Lower lobe of right lung (tissue), 2 donors: ENCODE measurements around the gene ACSS1. TPM values are rescaled to one million over a fixed set of nuclear protein-coding genes. Genes with fewer than 3 reads are reported as not detected.

ENCODE experiments used
- ATAC-seq, 2 donors: fragments of 200-7000 bp; cut with Tn5 transposase; one replicate each; pipeline ENCODE4 v1.9.1; 2020 to 2022; ENCODE audit warnings: mild to moderate bottlenecking in 2 of 2, moderate library complexity in 2 of 2
- DNase-seq: peaks from one replicate; pipeline ENCODE4 v3.0.0-alpha.2; 2020
- H3K27ac ChIP-seq: fragments of 200-600 bp; one replicate; pipeline ENCODE4 v1.8.0; 2022
- H3K27me3 ChIP-seq: fragments of 200-600 bp; one replicate; pipeline ENCODE4 v1.8.0; 2022; ENCODE audit warnings: low read depth
- H3K36me3 ChIP-seq: fragments of 200-600 bp; one replicate; pipeline ENCODE4 v1.8.0; 2022; ENCODE audit warnings: mild to moderate bottlenecking
- H3K4me1 ChIP-seq: fragments of 200-600 bp; one replicate; pipeline ENCODE4 v1.8.0; 2022
- H3K4me3 ChIP-seq: fragments of 200-600 bp; one replicate; pipeline ENCODE4 v1.8.0; 2022; ENCODE audit warnings: mild to moderate bottlenecking
- H3K9me3 ChIP-seq: fragments of 200-600 bp; one replicate; pipeline ENCODE4 v1.8.0; 2022
- intact Hi-C: fragments of 100-400 bp; cut with DNase I; formaldehyde crosslinking; loops from one replicate; pipeline ENCODE4 v1.11.0; 2022
- total RNA-seq: library from RNA; stranded (reverse); fragmentation: NEBNext Ultra II Directional; extraction: Animal tissue kit (Norgen Biotek cat#: 25700); gene quantifications from one replicate; pipeline ENCODE4 v1.2.1, GENCODE V29; 2021
- TF ChIP-seq, protein P1 (sequence below): fragments of 200-600 bp; IDR thresholded peaks from one replicate; pipeline ENCODE4 v1.8.0; 2022; ENCODE audit warnings: antibody characterized with exemption, mild to moderate bottlenecking
- donor health status: DM: no; HTN: yes; CAD: no; lungs with severe emphysema.

ACSS1 gene
- total RNA-seq, 1 donor from 2014 or later, result 41.8 TPM

DNA sequence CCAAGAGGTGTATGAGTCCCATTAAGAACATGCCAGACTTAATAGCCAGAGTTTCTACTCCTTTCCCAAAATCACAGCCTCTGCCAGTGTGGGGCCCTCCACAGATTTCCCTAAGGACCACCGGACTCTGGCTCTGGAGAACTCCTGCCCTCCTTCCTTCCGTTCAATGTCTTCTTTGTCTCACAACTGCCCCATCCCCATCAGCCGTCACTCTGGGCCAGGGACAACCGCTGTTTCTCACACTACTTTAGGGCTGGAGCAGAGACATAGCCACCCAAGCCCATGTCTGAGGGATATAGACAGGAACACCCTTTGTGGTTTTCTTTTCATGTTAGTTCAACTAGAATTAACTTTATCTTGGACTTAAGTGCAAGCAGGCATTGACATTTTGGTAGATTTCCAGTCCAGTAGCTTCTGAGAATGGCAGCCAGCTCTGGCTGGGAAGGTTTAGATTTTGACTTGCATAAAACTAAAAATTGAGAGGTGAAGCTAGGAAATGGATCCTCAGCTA is 6.7 kb upstream of the ACSS1 start:
- ATAC-seq (no peak), DNase-seq (no peak)
- Histone ChIP-seq H3K27me3 (peaks cover 10% of the 10 kb centered on the region), H3K4me1 (peaks cover 9% of the 10 kb centered on the region), H3K4me3 (no peak overlapping the region), H3K27ac (no peak overlapping the region), H3K36me3 (no peaks in the 10 kb centered on the region), H3K9me3 (no peaks in the 10 kb centered on the region)
- intact Hi-C loops, result loop anchor here (5.0 kb wide), 1 partner anchor 72 kb away; the partner anchor contains the start of gene APMAP
- TF ChIP-seq, protein P1, sequence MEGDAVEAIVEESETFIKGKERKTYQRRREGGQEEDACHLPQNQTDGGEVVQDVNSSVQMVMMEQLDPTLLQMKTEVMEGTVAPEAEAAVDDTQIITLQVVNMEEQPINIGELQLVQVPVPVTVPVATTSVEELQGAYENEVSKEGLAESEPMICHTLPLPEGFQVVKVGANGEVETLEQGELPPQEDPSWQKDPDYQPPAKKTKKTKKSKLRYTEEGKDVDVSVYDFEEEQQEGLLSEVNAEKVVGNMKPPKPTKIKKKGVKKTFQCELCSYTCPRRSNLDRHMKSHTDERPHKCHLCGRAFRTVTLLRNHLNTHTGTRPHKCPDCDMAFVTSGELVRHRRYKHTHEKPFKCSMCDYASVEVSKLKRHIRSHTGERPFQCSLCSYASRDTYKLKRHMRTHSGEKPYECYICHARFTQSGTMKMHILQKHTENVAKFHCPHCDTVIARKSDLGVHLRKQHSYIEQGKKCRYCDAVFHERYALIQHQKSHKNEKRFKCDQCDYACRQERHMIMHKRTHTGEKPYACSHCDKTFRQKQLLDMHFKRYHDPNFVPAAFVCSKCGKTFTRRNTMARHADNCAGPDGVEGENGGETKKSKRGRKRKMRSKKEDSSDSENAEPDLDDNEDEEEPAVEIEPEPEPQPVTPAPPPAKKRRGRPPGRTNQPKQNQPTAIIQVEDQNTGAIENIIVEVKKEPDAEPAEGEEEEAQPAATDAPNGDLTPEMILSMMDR, result no peak

DNA sequence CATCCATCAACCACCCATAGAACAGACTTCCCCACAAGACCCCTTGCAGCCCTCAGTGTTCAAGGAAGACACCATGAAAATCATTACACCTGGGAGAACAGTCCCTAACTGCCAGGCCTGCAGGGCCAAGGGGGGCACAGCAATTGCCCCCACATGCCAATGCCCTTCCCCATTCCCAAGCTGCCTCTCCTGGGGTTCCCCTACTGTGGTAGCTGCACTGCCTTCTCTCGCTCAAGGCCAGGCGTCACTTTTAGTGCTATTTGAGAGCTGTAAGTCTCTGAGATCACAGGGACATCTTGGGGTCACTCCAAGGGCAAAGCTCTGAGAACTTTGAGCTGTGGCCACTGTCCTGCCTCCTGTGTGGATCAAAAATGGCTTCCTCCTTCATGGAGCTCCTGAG is 6.0 kb upstream of the ACSS1 start:
- intact Hi-C loops, result no loop called here
- no peak for ATAC-seq
- no peaks in the 10 kb centered on the region for H3K9me3 ChIP-seq
- peaks cover 4% of the 10 kb centered on the region for H3K27me3 ChIP-seq
- H3K27ac ChIP-seq, result no peak overlapping the region
- TF ChIP-seq, protein P1, result no peak
- H3K36me3 ChIP-seq, result no peaks in the 10 kb centered on the region
- DNase-seq, result no peak
- H3K4me1 ChIP-seq, result peaks cover 15% of the 10 kb centered on the region
- no peak overlapping the region for H3K4me3 ChIP-seq

DNA sequence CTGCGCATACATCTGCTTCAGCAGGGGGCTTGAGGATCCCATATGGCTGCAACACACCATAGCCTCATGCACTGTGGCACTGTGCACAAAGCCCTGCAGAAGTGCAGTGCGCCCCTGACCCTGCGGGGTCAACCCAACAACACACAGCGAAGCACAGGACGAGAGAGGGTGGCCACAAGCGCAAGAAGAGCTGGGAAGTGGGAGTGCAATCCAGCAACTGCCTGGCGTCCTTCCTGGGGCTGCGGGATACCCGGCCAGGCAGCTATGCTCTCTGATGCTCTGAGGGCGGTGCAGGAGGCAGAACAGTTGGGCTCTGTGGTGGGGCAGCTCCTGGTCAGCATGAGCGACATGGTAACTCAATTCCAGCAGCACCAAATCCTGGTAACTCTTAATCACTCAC is 5.6 kb upstream of the ACSS1 start:
- no peak overlapping the region for H3K4me3 ChIP-seq
- ATAC-seq (no peak), DNase-seq (no peak)
- H3K9me3 ChIP-seq, result no peaks in the 10 kb centered on the region
- TF ChIP-seq, protein P1, result no peak
- H3K27ac ChIP-seq, result no peak overlapping the region
- intact Hi-C loops, result no loop called here
- peaks cover 4% of the 10 kb centered on the region for H3K27me3 ChIP-seq
- peaks cover 19% of the 10 kb centered on the region for H3K4me1 ChIP-seq
- H3K36me3 ChIP-seq, result no peaks in the 10 kb centered on the region

DNA sequence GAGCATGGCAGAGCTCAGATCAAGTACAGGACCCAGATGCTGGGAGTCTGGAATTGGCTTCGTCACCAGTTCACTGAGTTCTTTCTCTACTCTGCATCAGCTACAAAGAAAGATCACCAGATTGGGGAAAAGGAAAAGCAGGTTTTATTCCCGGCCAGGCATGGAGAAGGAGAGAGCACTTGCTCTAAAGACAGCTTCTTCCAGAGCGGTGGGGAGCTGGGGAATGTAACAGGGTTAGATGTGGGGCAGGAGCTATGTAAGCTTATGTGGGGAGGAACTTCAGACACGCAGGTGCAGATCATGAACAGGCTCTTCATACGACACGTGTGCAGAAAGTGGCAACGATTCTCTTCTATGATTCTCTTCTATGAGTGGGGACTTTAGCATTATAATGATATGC is 4.9 kb upstream of the ACSS1 start:
- no peaks in the 10 kb centered on the region for H3K9me3 ChIP-seq
- TF ChIP-seq, protein P1, result no peak
- intact Hi-C loops, result no loop called here
- no peak overlapping the region for H3K27ac ChIP-seq
- H3K27me3 ChIP-seq, result peaks cover 4% of the 10 kb centered on the region
- peaks cover 19% of the 10 kb centered on the region for H3K4me1 ChIP-seq
- DNase-seq (no peak), ATAC-seq (no peak)
- no peaks in the 10 kb centered on the region for H3K36me3 ChIP-seq
- H3K4me3 ChIP-seq, result no peak overlapping the region

DNA sequence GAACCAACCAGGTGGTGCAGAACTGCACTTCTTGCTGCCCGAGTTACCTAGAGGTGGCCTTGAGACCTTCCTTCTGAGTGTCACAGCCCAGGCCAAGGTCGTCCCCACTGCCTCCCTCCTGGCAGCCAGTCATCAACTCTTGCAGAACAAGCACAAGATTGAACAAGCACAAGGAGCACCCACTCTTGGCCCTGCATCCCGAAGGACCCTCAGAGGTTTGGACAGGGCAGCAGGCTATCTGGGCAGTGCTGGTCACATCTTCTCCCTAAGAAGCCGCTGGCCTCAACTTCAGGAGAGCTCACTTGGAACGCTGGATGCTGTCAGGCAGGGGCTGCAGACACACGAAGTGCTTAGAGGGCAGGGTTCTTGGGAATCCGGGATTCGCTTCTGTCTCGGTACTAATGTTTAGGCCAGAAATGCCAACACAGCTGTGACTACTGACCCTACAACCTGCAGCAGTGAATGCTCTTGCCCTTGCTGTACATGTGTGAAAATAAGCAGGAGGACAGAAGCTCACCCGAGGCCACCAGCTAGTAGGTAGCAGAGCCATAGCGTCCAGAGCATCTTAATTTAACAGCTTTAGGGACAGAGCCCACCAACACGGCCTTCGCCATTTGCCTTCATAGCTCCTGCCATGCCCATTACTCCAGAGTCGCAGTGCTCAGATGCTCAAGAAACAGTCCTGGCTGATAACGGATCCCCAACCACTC is 4.0 kb upstream of the ACSS1 start:
- intact Hi-C loops, result no loop called here
- DNase-seq (no peak), ATAC-seq (no peak)
- no peaks in the 10 kb centered on the region for H3K9me3 ChIP-seq
- H3K4me3 ChIP-seq, result no peak overlapping the region
- H3K27ac ChIP-seq, result no peak overlapping the region
- H3K4me1 ChIP-seq, result peaks cover 19% of the 10 kb centered on the region
- TF ChIP-seq, protein P1, result no peak
- peaks cover 4% of the 10 kb centered on the region for H3K27me3 ChIP-seq
- H3K36me3 ChIP-seq, result no peaks in the 10 kb centered on the region
